HEK293 (cell line): ENCODE measurements around the gene SLC31A1.

ENCODE experiments used
- CTCF ChIA-PET: fragments of 350-600 bp; formaldehyde crosslinking; extraction: SDS; loops from one replicate; lab custom pipeline; 2021; ENCODE audit warnings: antibody characterized with exemption; lab: Yijun Ruan, JAX
- POLR2A ChIA-PET: fragments of 300-600 bp; formaldehyde crosslinking; extraction: SDS; loops from one replicate; lab custom pipeline; 2020; ENCODE audit warnings: antibody characterized with exemption, inconsistent platforms; lab: Yijun Ruan, JAX
- H3K27ac ChIP-seq: fragments of 200-500 bp; sonication (Bioruptor generic); 2 replicates; pipeline ENCODE4 v1.5.1; 2014; ENCODE audit warnings: low read depth, low read length, control low read depth, inconsistent platforms; ENCODE audit errors: extremely low read depth
- H3K36me3 ChIP-seq, 2 experiments: fragments of 200-500 bp in 1 of 2; sonication (Bioruptor generic) in 1 of 2; 1 replicate in 1 of 2; 2 replicates in 1 of 2; pipeline ENCODE4 v1.5.1; 2014 to 2017; ENCODE audit warnings: inconsistent platforms in 2 of 2, low read length in 2 of 2; ENCODE audit not compliant: control insufficient read depth in 2 of 2, insufficient read depth in 1 of 2
- H3K4me1 ChIP-seq: fragments of 200-500 bp; sonication (Bioruptor generic); 2 replicates; pipeline ENCODE4 v1.5.1; 2014; ENCODE audit warnings: mild to moderate bottlenecking, low read length, inconsistent platforms; ENCODE audit not compliant: control insufficient read depth, insufficient read depth
- H3K4me3 ChIP-seq: 2 replicates; pipeline ENCODE4 v1.5.1; 2011; ENCODE audit warnings: low read depth, mild to moderate bottlenecking, control low read depth, low read length, moderate library complexity
- H3K9me3 ChIP-seq: fragments of 200-500 bp; sonication (Bioruptor generic); 2 replicates; pipeline ENCODE4 v1.5.1; 2014; ENCODE audit warnings: low read depth, low read length, inconsistent platforms; ENCODE audit not compliant: control insufficient read depth, insufficient read depth
- GLI4 ChIP-seq: fragments of 450-650 bp; formaldehyde crosslinking; IDR thresholded peaks from 2 replicates; pipeline ENCODE4 v1.5.1; 2016; ENCODE audit warnings: missing biosample characterization, missing genetic modification characterization
- HOXA7 ChIP-seq: sonication (generic); formaldehyde crosslinking; IDR thresholded peaks from 2 replicates; pipeline ENCODE4 v1.8.1; 2022; ENCODE audit warnings: missing genetic modification reagents, borderline replicate concordance
- IKZF3 ChIP-seq: fragments of 450-650 bp; IDR thresholded peaks from 2 replicates; pipeline ENCODE4 v1.5.0; 2018; ENCODE audit warnings: missing biosample characterization, mild to moderate bottlenecking, missing genetic modification characterization, moderate library complexity
- MYNN ChIP-seq: fragments of 450-650 bp; formaldehyde crosslinking; IDR thresholded peaks from 2 replicates; pipeline ENCODE4 v1.5.1; 2016; ENCODE audit warnings: missing biosample characterization, missing genetic modification characterization, borderline replicate concordance
- PRDM1 ChIP-seq: fragments of 450-650 bp; formaldehyde crosslinking; IDR thresholded peaks from 2 replicates; pipeline ENCODE4; 2016; ENCODE audit warnings: missing biosample characterization, missing genetic modification characterization
- REPIN1 ChIP-seq: fragments of 450-650 bp; formaldehyde crosslinking; IDR thresholded peaks from 2 replicates; pipeline ENCODE4 v1.5.1; 2017; ENCODE audit warnings: missing biosample characterization, missing genetic modification characterization, low read depth
- ZBTB1 ChIP-seq: fragments of 450-650 bp; formaldehyde crosslinking; IDR thresholded peaks from 2 replicates; pipeline ENCODE4 v1.5.1; 2016; ENCODE audit warnings: missing biosample characterization, missing genetic modification characterization
- ZBTB6 ChIP-seq: fragments of 450-650 bp; formaldehyde crosslinking; IDR thresholded peaks from 2 replicates; pipeline ENCODE4 v1.5.1; 2017; ENCODE audit warnings: missing biosample characterization, missing genetic modification characterization
- ZFP3 ChIP-seq: fragments of 450-650 bp; formaldehyde crosslinking; IDR thresholded peaks from 2 replicates; pipeline ENCODE4 v1.5.1; 2016; ENCODE audit warnings: low read depth, missing biosample characterization, missing genetic modification characterization
- ZNF10 ChIP-seq: fragments of 450-650 bp; formaldehyde crosslinking; IDR thresholded peaks from 2 replicates; pipeline ENCODE4 v1.5.1; 2017; ENCODE audit warnings: missing biosample characterization, missing genetic modification characterization
- ZNF112 ChIP-seq: fragments of 450-650 bp; formaldehyde crosslinking; IDR thresholded peaks from 2 replicates; pipeline ENCODE4 v1.5.0; 2017; ENCODE audit warnings: missing biosample characterization, missing genetic modification characterization
- ZNF133 ChIP-seq: fragments of 450-650 bp; formaldehyde crosslinking; IDR thresholded peaks from 2 replicates; pipeline ENCODE4 v1.5.1; 2016; ENCODE audit warnings: missing biosample characterization, missing genetic modification characterization
- ZNF140 ChIP-seq: fragments of 450-650 bp; formaldehyde crosslinking; IDR thresholded peaks from 2 replicates; pipeline ENCODE4 v1.5.1; 2016; ENCODE audit warnings: missing biosample characterization, missing genetic modification characterization
- ZNF214 ChIP-seq: fragments of 450-650 bp; formaldehyde crosslinking; IDR thresholded peaks from 2 replicates; pipeline ENCODE4 v1.5.1; 2017; ENCODE audit warnings: missing biosample characterization, mild to moderate bottlenecking, missing genetic modification characterization, borderline replicate concordance
- ZNF280D ChIP-seq: fragments of 450-650 bp; formaldehyde crosslinking; IDR thresholded peaks from 2 replicates; pipeline ENCODE4 v1.5.1; 2016; ENCODE audit warnings: missing biosample characterization, missing genetic modification characterization
- ZNF510 ChIP-seq: fragments of 450-650 bp; formaldehyde crosslinking; IDR thresholded peaks from 2 replicates; pipeline ENCODE4 v1.5.1; 2018; ENCODE audit warnings: mild to moderate bottlenecking, missing genetic modification characterization, missing biosample characterization; ENCODE audit not compliant: insufficient replicate concordance
- ZNF518A ChIP-seq: fragments of 450-650 bp; formaldehyde crosslinking; conservative IDR thresholded peaks from 2 replicates; pipeline ENCODE4 v1.5.1; 2016; ENCODE audit warnings: low read depth, missing biosample characterization, missing genetic modification characterization
- ZNF549 ChIP-seq: fragments of 450-650 bp; IDR thresholded peaks from 2 replicates; pipeline ENCODE4 v1.5.1; 2018; ENCODE audit warnings: missing biosample characterization, missing genetic modification characterization, mild to moderate bottlenecking, inconsistent platforms, moderate library complexity
- ZNF558 ChIP-seq: fragments of 450-650 bp; formaldehyde crosslinking; IDR thresholded peaks from 2 replicates; pipeline ENCODE4 v1.5.1; 2016; ENCODE audit warnings: missing biosample characterization, missing genetic modification characterization
- ZNF585B ChIP-seq: fragments of 450-650 bp; formaldehyde crosslinking; IDR thresholded peaks from 2 replicates; pipeline ENCODE4 v1.5.1; 2016; ENCODE audit warnings: missing biosample characterization, missing genetic modification characterization
- ZNF645 ChIP-seq: fragments of 450-650 bp; formaldehyde crosslinking; IDR thresholded peaks from 2 replicates; pipeline ENCODE4; 2016; ENCODE audit warnings: missing biosample characterization, missing genetic modification characterization
- ZNF660 ChIP-seq: fragments of 450-650 bp; IDR thresholded peaks from 2 replicates; pipeline ENCODE4 v1.5.1; 2018; ENCODE audit warnings: missing biosample characterization, mild to moderate bottlenecking, missing genetic modification characterization
- ZNF707 ChIP-seq: fragments of 450-650 bp; formaldehyde crosslinking; IDR thresholded peaks from 2 replicates; pipeline ENCODE4 v1.5.1; 2016; ENCODE audit warnings: missing biosample characterization, missing genetic modification characterization
- ZNF785 ChIP-seq: fragments of 450-650 bp; formaldehyde crosslinking; IDR thresholded peaks from 2 replicates; pipeline ENCODE4 v1.5.1; 2016; ENCODE audit warnings: missing biosample characterization, missing genetic modification characterization
- ZNF843 ChIP-seq: fragments of 450-650 bp; formaldehyde crosslinking; IDR thresholded peaks from 2 replicates; pipeline ENCODE4 v1.5.1; 2016; ENCODE audit warnings: missing biosample characterization, missing genetic modification characterization

Gene SLC31A1

GRCh38 chr9:113257863-113258262 lies 36.5 kb downstream of the SLC31A1 start (continued):
- TF ChIP-seq ZBTB6 (tag by site-specific recombination) (no peak), MYNN (tag by site-specific recombination) (no peak), ZNF510 (tag by site-specific recombination) (no peak), ZNF585B (tag by site-specific recombination) (no peak), ZNF10 (tag by site-specific recombination) (no peak), ZNF280D (tag by site-specific recombination) (no peak), ZFP3 (tag by site-specific recombination) (no peak), ZNF214 (tag by site-specific recombination) (no peak), HOXA7 (CRISPR knock-in tag) (no peak), ZNF112 (tag by site-specific recombination) (no peak), ZNF133 (tag by site-specific recombination) (no peak), GLI4 (tag by site-specific recombination) (no peak), ZNF558 (no peak), ZNF785 (tag by site-specific recombination) (no peak), ZNF645 (tag by site-specific recombination) (no peak), ZNF140 (tag by site-specific recombination) (no peak)

- CTCF ChIA-PET = interaction anchor here (1.2 kb wide), 1 partner anchor 63 kb away, joined by 3 read pairs; no protein-coding TSS in a partner anchor
Measured at GRCh38 chr9:113258282-113258681, 36.9 kb downstream of the SLC31A1 start.

More at GRCh38 chr9:113258282-113258681, 36.9 kb downstream of the SLC31A1 start:
- no peak overlapping the region for H3K27ac ChIP-seq
- H3K4me1 ChIP-seq = no peaks in the 10 kb centered on the region
- no peaks in the 10 kb centered on the region for H3K9me3 ChIP-seq
- TF ChIP-seq ZFP3 (tag by site-specific recombination) (no peak), ZNF843 (tag by site-specific recombination) (no peak), ZNF549 (tag by site-specific recombination) (no peak), REPIN1 (no peak), ZNF518A (no peak), PRDM1 (tag by site-specific recombination) (no peak), ZNF660 (tag by site-specific recombination) (no peak), ZNF707 (tag by site-specific recombination) (no peak), ZBTB1 (no peak), IKZF3 (tag by site-specific recombination) (no peak)
- POLR2A ChIA-PET = no interaction called here
- H3K4me3 ChIP-seq = no peak overlapping the region
- H3K36me3 ChIP-seq = peaks cover 7 to 49% of the 10 kb centered on the region in 2 experiments
